PFSK-1 (cell line): ENCODE data around the gene ITSN2.

Source experiments
- FOXP2 ChIP-seq: optimal IDR thresholded peaks from 2 replicates; pipeline ENCODE3; 2011; ENCODE audit warnings: borderline replicate concordance, control low read depth, inconsistent platforms; ENCODE audit not compliant: insufficient read depth; ENCODE audit errors: extremely low read length, extremely low read depth
- POLR2AphosphoS5 ChIP-seq: IDR thresholded peaks from 2 replicates; pipeline ENCODE4 v1.6.1; 2012; ENCODE audit warnings: low read depth, mild to moderate bottlenecking, control low read depth, low read length, moderate library complexity
- SIN3A ChIP-seq: IDR thresholded peaks from 2 replicates; pipeline ENCODE4 v1.6.1; 2012; ENCODE audit warnings: mild to moderate bottlenecking, low read length, moderate library complexity, borderline replicate concordance; ENCODE audit not compliant: insufficient read depth
- TAF1 ChIP-seq: IDR thresholded peaks from 2 replicates; pipeline ENCODE4 v1.6.1; 2012; ENCODE audit warnings: low read length, control low read depth, borderline replicate concordance; ENCODE audit not compliant: insufficient read depth

GRCh38 chr2:24228470-24228869 lies 131.9 kb downstream of the ITSN2 start:
- TF ChIP-seq TAF1 (no peak), SIN3A (no peak), FOXP2 (no peak), POLR2AphosphoS5 (no peak)
